HepG2 (cell line): ENCODE results near the gene SSX2IP. TPM values are rescaled to one million over a fixed set of nuclear protein-coding genes. Genes with fewer than 3 reads are reported as not detected.

Source experiments
- ATAC-seq: fragments of 200-7000 bp; cut with Tn5 transposase; 3 replicates; pipeline ENCODE4 v1.9.1; 2020; ENCODE audit warnings: mild to moderate bottlenecking, moderate library complexity
- BruUV-seq: library from RNA; stranded (reverse); fragments of 400-500 nt; replicated peaks from 2 replicates; lab custom pipeline; 2021; lab: Mats Ljungman, UMichigan
- CTCF ChIA-PET: fragments of 300-600 bp; formaldehyde crosslinking; extraction: SDS; loops from one replicate; lab custom pipeline; 2021; ENCODE audit warnings: low total read pairs, inconsistent platforms, low intra/inter-chr PET ratio; lab: Yijun Ruan, JAX
- POLR2A ChIA-PET: fragments of 350-600 bp; sonication (Branson Sonifier 250); formaldehyde crosslinking; loops from one replicate; lab custom pipeline; 2020; ENCODE audit warnings: antibody characterized with exemption, inconsistent platforms; lab: Yijun Ruan, JAX
- DNase-seq: peaks from one replicate; pipeline ENCODE4 v3.0.0-alpha.2; 2015; ENCODE audit warnings: low spot score
- FAIRE-seq: peaks from 3 replicates; lab custom pipeline; 2011; peaks lifted over from hg19 to GRCh38; lab: Jason Lieb, UNC
- H2AFZ ChIP-seq: one replicate; pipeline ENCODE4 v1.6.1; 2011; ENCODE audit warnings: low read length, inconsistent platforms
- H3K27ac ChIP-seq: fragments of 300-600 bp; 3 replicates; pipeline ENCODE4 v1.8.0; 2011; ENCODE audit warnings: mixed run types, mild to moderate bottlenecking, mixed read lengths, low read length, inconsistent platforms; ENCODE audit not compliant: insufficient read depth; ENCODE audit errors: extremely low read length
- H3K27me3 ChIP-seq, 2 experiments: fragments of 200-600 bp in 1 of 2; 2 replicates in 1 of 2; 3 replicates in 1 of 2; pipeline versions ENCODE4 v1.6.0 to v1.8.0; 2011; ENCODE audit warnings: low read length in 2 of 2, mild to moderate bottlenecking in 2 of 2, moderate library complexity in 2 of 2, inconsistent platforms in 1 of 2; ENCODE audit not compliant: insufficient read depth in 2 of 2, control insufficient read depth in 1 of 2
- H3K36me3 ChIP-seq, 2 experiments: fragments of 200-600 bp in 1 of 2; replicated peaks in 1 of 2; 2 replicates in 1 of 2; 3 replicates in 1 of 2; pipeline versions ENCODE4 v1.5.1 to v1.8.0; 2011; ENCODE audit warnings: low read length in 2 of 2, inconsistent platforms in 1 of 2; ENCODE audit not compliant: insufficient read depth in 2 of 2, control insufficient read depth in 1 of 2
- H3K4me1 ChIP-seq: 2 replicates; pipeline ENCODE4 v1.5.1; 2012; ENCODE audit warnings: low read length, inconsistent platforms; ENCODE audit not compliant: insufficient read depth
- H3K4me2 ChIP-seq: 2 replicates; pipeline ENCODE4 v1.6.0; 2011; ENCODE audit warnings: low read depth, low read length, inconsistent platforms
- H3K4me3 ChIP-seq, 3 experiments: fragments of 200-600 bp in 1 of 3; sonication (generic), shearing (Covaris generic) in 1 of 3; replicated peaks in 1 of 3; 2 replicates each; pipeline ENCODE4 v1.5.1; 2011 to 2016; ENCODE audit warnings: low read length in 3 of 3, inconsistent platforms in 2 of 3, low read depth in 2 of 3, mild to moderate bottlenecking in 2 of 3, control low read depth in 1 of 3, mixed read lengths in 1 of 3; ENCODE audit not compliant: insufficient read depth in 1 of 3
- H3K79me2 ChIP-seq: one replicate; pipeline ENCODE4 v1.6.1; 2011; ENCODE audit warnings: low read length, inconsistent platforms; ENCODE audit not compliant: insufficient read depth
- H3K9ac ChIP-seq: 2 replicates; pipeline ENCODE4 v1.6.0; 2011; ENCODE audit warnings: mild to moderate bottlenecking, low read depth, low read length, inconsistent platforms; ENCODE audit not compliant: insufficient read depth
- H3K9me3 ChIP-seq: 2 replicates; pipeline ENCODE4 v1.5.1; 2012; ENCODE audit warnings: mild to moderate bottlenecking, low read length
- H4K20me1 ChIP-seq: 2 replicates; pipeline ENCODE4 v1.6.0; 2011; ENCODE audit warnings: inconsistent platforms, mild to moderate bottlenecking, low read length, moderate library complexity; ENCODE audit not compliant: insufficient read depth
- ATF1 ChIP-seq: IDR thresholded peaks from 2 replicates; pipeline ENCODE4 v1.6.1; 2016; ENCODE audit warnings: mild to moderate bottlenecking, control low read depth
- ATF7 ChIP-seq, 2 experiments: fragments of 450-650 bp in 1 of 2; sonication (generic) in 1 of 2; formaldehyde crosslinking in 1 of 2; IDR thresholded peaks; 2 replicates each; pipeline versions ENCODE4 v1.4.0 to v1.6.1; 2016 to 2020; ENCODE audit warnings: antibody characterized with exemption in 1 of 2, mild to moderate bottlenecking in 1 of 2, missing genetic modification reagents in 1 of 2
- HNF4A ChIP-seq: sonication (generic); formaldehyde crosslinking; IDR thresholded peaks from 2 replicates; pipeline ENCODE4 v1.4.0; 2020; ENCODE audit warnings: missing genetic modification reagents
- MATR3 ChIP-seq: sonication (generic); formaldehyde crosslinking; IDR thresholded peaks from 2 replicates; pipeline ENCODE4 v1.4.0; 2020; ENCODE audit warnings: missing genetic modification reagents
- MBNL3 ChIP-seq: fragments of 250-450 bp; sonication (Bioruptor Pico); conservative IDR thresholded peaks from 2 replicates; pipeline ENCODE4 v1.8.0; 2022; ENCODE audit warnings: mild to moderate bottlenecking, inconsistent platforms
- PCBP1 ChIP-seq: fragments of 200-400 bp; formaldehyde crosslinking; IDR thresholded peaks from 2 replicates; pipeline ENCODE4 v1.6.1; 2017; ENCODE audit warnings: mild to moderate bottlenecking, low read depth, low read length, borderline replicate concordance
- PCBP2 ChIP-seq: fragments of 200-400 bp; formaldehyde crosslinking; optimal IDR thresholded peaks from 2 replicates; pipeline ENCODE3; 2018; ENCODE audit warnings: low read length, low read depth; ENCODE audit not compliant: poor library complexity, severe bottlenecking
- RFXAP ChIP-seq: sonication (generic); formaldehyde crosslinking; IDR thresholded peaks from 2 replicates; pipeline ENCODE4 v1.4.0; 2020; ENCODE audit warnings: missing genetic modification reagents, borderline replicate concordance
- ZBTB14 ChIP-seq: sonication (generic); formaldehyde crosslinking; IDR thresholded peaks from 2 replicates; pipeline ENCODE4 v1.4.0; 2020; ENCODE audit warnings: missing genetic modification reagents
- ZNF232 ChIP-seq: sonication (generic); formaldehyde crosslinking; IDR thresholded peaks from 2 replicates; pipeline ENCODE4 v1.4.0; 2020; ENCODE audit warnings: missing genetic modification reagents, borderline replicate concordance
- ZNF431 ChIP-seq: sonication (generic); formaldehyde crosslinking; IDR thresholded peaks from 2 replicates; pipeline ENCODE4 v1.9.0; 2022; ENCODE audit warnings: missing genetic modification reagents, low read depth, mild to moderate bottlenecking, borderline replicate concordance
- WGBS: methylation state at CpG from one replicate; pipeline ENCODE4 v1.1.6; 2017; ENCODE audit warnings: low lambda C conversion rate; 5-methylcytosine and 5-hydroxymethylcytosine counted together
- in situ Hi-C: cut with HindIII; loops from 2 replicates; pipeline ENCODE4 v1.10.0; 2017; ENCODE audit warnings: low pct_unique_long_range_greater_than_20kb; ENCODE audit not compliant: extremely low pct_ligation_motif_present
- intact Hi-C: fragments of 100-400 bp; cut with micrococcal nuclease; formaldehyde crosslinking; loops from one replicate; pipeline ENCODE4 v1.10.0; 2022; ENCODE audit not compliant: unreplicated experiment
- polyA plus RNA-seq, 8 experiments: library from polyadenylated mRNA; depleted of rRNA in 3 of 8; stranded (reverse) in 7 of 8; unstranded in 1 of 8; fragments of >200 nt; fragmentation: Illumina TruSeq in 4 of 8; extraction: Trizol in 4 of 8; gene quantifications; 2 replicates each; pipeline versions ENCODE4 v1.2.1 to v1.2.3, GENCODE V29; 2011 to 2016; ENCODE audit warnings: low read depth in 4 of 8, missing spikeins in 1 of 8, mixed read lengths in 1 of 8; ENCODE audit not compliant: insufficient read depth in 1 of 8
- total RNA-seq, 5 experiments: library from RNA; depleted of rRNA; stranded (reverse); fragments of >200 nt; fragmentation: Illumina TruSeq; extraction: Trizol; gene quantifications; 2 replicates each; pipeline ENCODE4 v1.2.3, GENCODE V29; 2016; ENCODE audit warnings: low read depth in 1 of 5
- TF ChIP-seq, protein P1 (sequence below): IDR thresholded peaks from 2 replicates; pipeline ENCODE4 v1.6.1; 2012; ENCODE audit warnings: inconsistent platforms

Gene SSX2IP
- total and polyA plus RNA-seq, 2 of the 13 experiments (the other 11 are each of a cell fraction or from before 2014, with no cell fraction given) = 2.7 to 23.7 TPM

- no peak overlapping the region for H3K4me2 ChIP-seq
- no peak for DNase-seq
- 66% methylated on average over 4 of the region's 4 CpGs for WGBS
Observed at GRCh38 chr1:84711869-84712268, 21.6 kb upstream of the SSX2IP start.

GRCh38 chr1:84711121-84711520, 20.9 kb upstream of the SSX2IP start:
- ATAC-seq (no peak), DNase-seq (no peak), FAIRE-seq (no peak)
- no peaks in the 10 kb centered on the region for H3K36me3 ChIP-seq
- H2AFZ ChIP-seq = no peak overlapping the region
- 71% methylated on average over 1 of the region's 1 CpG for WGBS
- TF ChIP-seq PCBP2 (no peak), ZNF232 (CRISPR knock-in tag) (no peak), MBNL3 (no peak), MATR3 (CRISPR knock-in tag) (no peak), HNF4A (CRISPR knock-in tag) (no peak), ATF1 (CRISPR knock-in tag) (no peak), RFXAP (CRISPR knock-in tag) (no peak), ZBTB14 (CRISPR knock-in tag) (no peak)
- TF ChIP-seq, protein P1, sequence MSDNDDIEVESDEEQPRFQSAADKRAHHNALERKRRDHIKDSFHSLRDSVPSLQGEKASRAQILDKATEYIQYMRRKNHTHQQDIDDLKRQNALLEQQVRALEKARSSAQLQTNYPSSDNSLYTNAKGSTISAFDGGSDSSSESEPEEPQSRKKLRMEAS = no peak
- H3K27ac ChIP-seq = no peak overlapping the region
- POLR2A ChIA-PET = no interaction called here
- intact Hi-C loops (no loop called here), in situ Hi-C loops (no loop called here)
- H3K4me3 ChIP-seq = no peak overlapping the region
- no peaks in the 10 kb centered on the region for H3K4me1 ChIP-seq
- H3K9ac ChIP-seq = no peak overlapping the region
- no peaks in the 10 kb centered on the region for H4K20me1 ChIP-seq
- H3K27me3 ChIP-seq = no peaks in the 10 kb centered on the region
- no peaks in the 10 kb centered on the region for H3K9me3 ChIP-seq
- H3K79me2 ChIP-seq = no peaks in the 10 kb centered on the region
- CTCF ChIA-PET = no interaction called here
- H3K4me2 ChIP-seq = no peak overlapping the region
- BruUV-seq = no TSS peak

More at GRCh38 chr1:84711869-84712268, 21.6 kb upstream of the SSX2IP start:
- ChIA-PET POLR2A (no interaction called here), CTCF (no interaction called here)
- Histone ChIP-seq H2AFZ (no peak overlapping the region), H3K79me2 (no peaks in the 10 kb centered on the region), H3K4me1 (no peaks in the 10 kb centered on the region), H3K36me3 (no peaks in the 10 kb centered on the region), H3K27me3 (no peaks in the 10 kb centered on the region), H4K20me1 (no peaks in the 10 kb centered on the region), H3K27ac (no peak overlapping the region), H3K4me3 (no peak overlapping the region), H3K9ac (no peak overlapping the region)
- no peak for ATAC-seq
- in situ Hi-C loops (no loop called here), intact Hi-C loops (no loop called here)
- no TSS peak for BruUV-seq
- FAIRE-seq = no peak
- TF ChIP-seq ATF7 (IDR thresholded peaks at IDR 0.05) = no peak
- no peak for TF ChIP-seq ATF7 (CRISPR knock-in tag; IDR thresholded peaks at IDR 0.05)
- no peak for TF ChIP-seq ZNF431 (CRISPR knock-in tag)
- no peak for TF ChIP-seq PCBP1
- TF ChIP-seq, all 625 proteins: peak for 0
- no peaks in the 10 kb centered on the region for H3K9me3 ChIP-seq
